ENCODE data around the gene FN3K. TPM values are rescaled to one million over a fixed set of nuclear protein-coding genes. Genes with fewer than 3 reads are reported as not detected.

Gene FN3K
- total and polyA plus RNA-seq, 4 experiments from 2014 or later, result 0.26 to 8.1 (median 3.0) TPM

DNA sequence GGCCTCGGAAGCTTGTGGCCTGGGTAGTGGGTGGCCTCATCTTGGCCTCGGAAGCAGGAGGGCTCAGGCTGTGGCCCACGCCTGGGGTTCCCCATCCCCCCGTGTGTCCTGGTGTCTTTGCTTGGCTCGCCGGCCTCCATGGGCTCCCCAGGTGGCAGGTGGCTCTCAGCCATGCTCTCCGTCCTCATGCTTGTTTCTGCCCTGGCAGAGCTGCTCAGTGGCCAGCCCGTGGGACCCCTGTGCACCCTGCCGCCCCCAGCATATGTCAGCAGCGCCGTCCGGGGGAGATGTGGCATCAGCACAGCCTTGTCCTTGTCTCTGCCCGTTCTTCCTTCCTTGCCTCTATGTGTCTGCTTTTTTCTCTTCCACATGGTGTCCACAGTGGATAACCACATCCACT is 55.0 kb downstream of the FN3K start:
- H3K4me3 ChIP-seq (ENCODE audit: low read length in 2 of 2), result no peak overlapping the region
- ChIA-PET CTCF (ENCODE audit: partially characterized antibody) (interaction anchor here (1.6 kb wide), 1 partner anchor 9 kb away, joined by 6 read pairs; no protein-coding TSS in a partner anchor), POLR2A (ENCODE audit: partially characterized antibody) (no interaction called here)
- H3K27me3 Mint-ChIP-seq, result no peaks in the 10 kb centered on the region
- peaks cover 0 to 2% (median 0%) of the 10 kb centered on the region in 8 donors for H3K9me3 Mint-ChIP-seq
- DNase-seq, result no peak
- H3K4me1 Mint-ChIP-seq, result peaks cover 0 to 4% (median 0%) of the 10 kb centered on the region in 4 donors
- H3K9me3 ChIP-seq (ENCODE audit: control insufficient read depth in 1 of 2, low read length in 2 of 2), result no peaks in the 10 kb centered on the region
- peak overlapping the region in 1 of 7 donors; percentile 22 for H3K27ac Mint-ChIP-seq
- peaks cover 9 to 10% of the 10 kb centered on the region in 2 donors for H3K36me3 Mint-ChIP-seq
- H3K27me3 ChIP-seq (ENCODE audit: insufficient read depth, low read length), result no peaks in the 10 kb centered on the region
- intact Hi-C loops (cut with micrococcal nuclease), result no loop called here
- no peaks in the 10 kb centered on the region for H3K4me1 ChIP-seq (ENCODE audit: insufficient read depth, low read length)
- H3K4me3 Mint-ChIP-seq, result no peak overlapping the region
- H3K36me3 ChIP-seq (ENCODE audit: insufficient read depth, low read length), result no peaks in the 10 kb centered on the region
- H3K27ac ChIP-seq (ENCODE audit: low read depth, low read length), result no peak overlapping the region

DNA sequence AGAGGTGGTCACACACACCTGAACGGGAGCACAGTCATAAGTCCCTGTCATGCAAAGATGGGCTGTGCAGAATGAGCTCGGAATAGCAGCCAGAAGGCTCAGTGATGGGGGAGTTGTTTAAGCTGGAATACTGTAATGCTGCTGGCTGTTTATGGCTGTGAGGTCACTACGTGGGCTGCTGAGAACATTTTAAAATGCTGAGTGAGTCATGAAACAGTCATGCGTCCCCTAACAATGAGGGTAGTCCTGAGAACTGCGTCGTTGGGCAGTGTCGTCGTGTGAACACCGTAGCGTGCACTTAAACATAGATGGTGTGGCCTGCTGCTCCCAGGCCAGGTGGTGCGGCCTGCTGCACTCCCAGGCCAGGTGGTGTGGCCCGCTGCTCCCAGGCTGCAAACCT is 56.1 kb downstream of the FN3K start:
- Histone ChIP-seq H3K4me3 (ENCODE audit: low read length in 2 of 2) (no peak overlapping the region), H3K4me1 (ENCODE audit: insufficient read depth, low read length) (no peaks in the 10 kb centered on the region), H3K27ac (ENCODE audit: low read depth, low read length) (no peak overlapping the region), H3K9me3 (ENCODE audit: control insufficient read depth in 1 of 2, low read length in 2 of 2) (no peaks in the 10 kb centered on the region), H3K27me3 (ENCODE audit: insufficient read depth, low read length) (no peaks in the 10 kb centered on the region), H3K36me3 (ENCODE audit: insufficient read depth, low read length) (no peaks in the 10 kb centered on the region)
- POLR2A ChIA-PET (ENCODE audit: partially characterized antibody), result no interaction called here
- DNase-seq, result no peak
- Mint-ChIP-seq H3K27me3 (no peaks in the 10 kb centered on the region), H3K36me3 (peaks cover 9 to 10% of the 10 kb centered on the region in 2 donors), H3K9me3 (peaks cover 0 to 2% (median 0%) of the 10 kb centered on the region in 8 donors), H3K4me3 (no peak overlapping the region), H3K27ac (peak overlapping the region in 1 of 7 donors; percentile 41), H3K4me1 (peaks cover 0 to 4% (median 0%) of the 10 kb centered on the region in 4 donors)
- intact Hi-C loops (cut with micrococcal nuclease), result no loop called here
- CTCF ChIA-PET (ENCODE audit: partially characterized antibody), result interaction anchor here (1.6 kb wide), 1 partner anchor 10 kb away, joined by 6 read pairs; no protein-coding TSS in a partner anchor

DNA sequence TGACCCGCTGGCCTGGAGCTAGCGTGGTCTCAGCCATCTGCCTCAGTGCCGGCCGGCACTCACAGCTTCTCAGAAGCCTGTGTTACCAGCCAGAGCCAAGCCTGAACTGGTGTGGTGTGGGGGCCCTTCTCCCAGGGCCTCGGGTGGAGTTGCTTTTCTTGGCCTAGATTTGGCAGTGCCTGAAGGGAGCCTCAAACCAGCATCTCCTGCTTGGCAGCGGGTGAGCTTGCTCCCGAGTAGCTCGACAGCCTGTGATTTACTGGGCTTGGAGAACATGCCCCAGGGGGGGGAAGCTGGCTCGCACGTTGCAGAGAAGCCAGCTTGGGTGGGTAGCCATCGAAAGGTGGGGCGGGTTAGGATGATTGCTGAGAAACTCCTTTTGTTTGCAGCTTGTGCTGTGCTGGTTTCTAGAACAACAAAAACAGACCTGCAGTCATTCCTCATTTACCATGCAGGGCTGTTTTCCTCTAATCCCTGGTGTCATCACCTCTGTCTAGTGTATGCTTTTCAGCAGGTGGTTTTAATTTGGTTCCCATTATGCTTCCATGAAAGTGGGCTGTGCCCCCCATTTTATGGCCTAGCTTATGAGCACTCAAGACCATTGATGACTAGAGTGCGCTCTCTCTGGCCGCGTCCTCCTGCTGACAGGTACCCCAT is 58.7 kb downstream of the FN3K start:
- Mint-ChIP-seq H3K36me3 (peaks cover 10 to 19% of the 10 kb centered on the region in 2 donors), H3K27me3 (no peaks in the 10 kb centered on the region), H3K4me3 (no peak overlapping the region), H3K9me3 (peaks cover 0 to 2% (median 0%) of the 10 kb centered on the region in 8 donors), H3K4me1 (no peaks in the 10 kb centered on the region), H3K27ac (peak overlapping the region in 1 of 7 donors; percentile 37)
- H3K4me1 ChIP-seq (ENCODE audit: insufficient read depth, low read length), result no peaks in the 10 kb centered on the region
- no peak overlapping the region for H3K4me3 ChIP-seq (ENCODE audit: low read length in 2 of 2)
- H3K27me3 ChIP-seq (ENCODE audit: insufficient read depth, low read length), result no peaks in the 10 kb centered on the region
- ChIA-PET POLR2A (ENCODE audit: partially characterized antibody) (no interaction called here), CTCF (ENCODE audit: partially characterized antibody) (no interaction called here)
- no peaks in the 10 kb centered on the region for H3K9me3 ChIP-seq (ENCODE audit: control insufficient read depth in 1 of 2, low read length in 2 of 2)
- intact Hi-C loops (cut with micrococcal nuclease), result no loop called here
- H3K36me3 ChIP-seq (ENCODE audit: insufficient read depth, low read length), result no peaks in the 10 kb centered on the region
- DNase-seq, result no peak
- no peak overlapping the region for H3K27ac ChIP-seq (ENCODE audit: low read depth, low read length)

DNA sequence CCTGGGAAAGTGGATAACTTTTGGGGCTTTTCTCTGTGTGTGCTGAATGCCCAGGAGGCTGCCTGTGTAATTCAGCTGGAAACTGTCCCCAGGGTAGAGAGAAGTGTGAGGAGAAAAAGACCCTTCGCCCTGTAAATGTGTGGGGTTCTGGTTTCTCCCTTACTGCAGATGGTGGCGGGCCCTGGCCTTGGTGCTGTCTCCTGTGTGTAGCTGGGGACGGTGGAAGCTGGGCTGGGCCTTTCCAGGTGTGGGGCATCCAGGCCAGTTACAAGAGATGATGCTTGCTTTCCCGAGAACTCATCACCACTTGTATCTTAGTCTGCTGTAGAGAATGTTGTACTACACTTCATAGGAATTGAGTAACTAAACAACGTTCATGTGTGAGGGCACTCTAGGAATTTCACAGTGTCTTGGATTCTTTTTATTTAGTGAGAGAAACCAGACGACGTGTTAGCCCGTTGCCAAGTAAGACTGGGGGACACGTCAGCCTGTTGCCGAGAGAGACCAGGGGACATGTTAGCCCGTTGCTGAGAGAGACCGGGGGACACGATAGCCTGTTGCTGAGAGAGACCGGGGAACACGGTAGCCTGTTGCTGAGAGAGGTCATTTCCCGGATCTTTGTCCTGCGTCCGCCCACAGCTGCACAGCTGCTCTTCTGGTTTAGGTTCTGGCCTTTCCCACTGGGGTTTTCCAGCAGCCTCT is 59.5 kb downstream of the FN3K start:
- no peak for DNase-seq
- no peaks in the 10 kb centered on the region for H3K9me3 ChIP-seq (ENCODE audit: control insufficient read depth in 1 of 2, low read length in 2 of 2)
- intact Hi-C loops (cut with micrococcal nuclease), result no loop called here
- no peaks in the 10 kb centered on the region for H3K27me3 ChIP-seq (ENCODE audit: insufficient read depth, low read length)
- Mint-ChIP-seq H3K4me1 (no peaks in the 10 kb centered on the region), H3K27me3 (no peaks in the 10 kb centered on the region), H3K36me3 (peaks cover 10 to 21% of the 10 kb centered on the region in 2 donors), H3K9me3 (peaks cover 0 to 2% (median 0%) of the 10 kb centered on the region in 8 donors), H3K4me3 (no peak overlapping the region), H3K27ac (no peak overlapping the region)
- CTCF ChIA-PET (ENCODE audit: partially characterized antibody), result interaction anchor here (0.6 kb wide), 1 partner anchor 307 kb away, joined by 3 read pairs; no protein-coding TSS in a partner anchor
- no peak overlapping the region for H3K4me3 ChIP-seq (ENCODE audit: low read length in 2 of 2)
- POLR2A ChIA-PET (ENCODE audit: partially characterized antibody), result no interaction called here
- H3K27ac ChIP-seq (ENCODE audit: low read depth, low read length), result no peak overlapping the region
- no peaks in the 10 kb centered on the region for H3K4me1 ChIP-seq (ENCODE audit: insufficient read depth, low read length)
- no peaks in the 10 kb centered on the region for H3K36me3 ChIP-seq (ENCODE audit: insufficient read depth, low read length)

DNA sequence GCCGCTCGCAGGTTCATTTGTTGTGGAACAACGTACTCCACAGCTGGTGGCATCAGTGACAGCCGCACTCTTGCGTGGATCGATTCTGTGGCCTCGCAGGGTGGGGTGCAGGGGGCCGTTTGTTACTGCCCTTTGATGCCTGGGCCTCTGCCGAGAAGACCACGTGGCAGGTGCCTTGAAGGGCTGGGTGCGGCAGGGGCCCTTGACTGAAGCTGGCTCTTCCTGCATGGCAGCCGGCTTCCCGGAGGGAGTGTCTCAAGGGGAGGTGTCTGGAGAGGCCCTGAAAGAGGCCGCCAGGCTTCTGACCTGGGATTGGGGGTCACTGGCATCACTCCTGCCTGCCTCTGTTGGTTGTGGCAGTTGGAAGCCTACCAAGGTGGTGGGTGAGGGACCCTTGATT is 60.2 kb downstream of the FN3K start:
- Mint-ChIP-seq H3K27ac (no peak overlapping the region), H3K36me3 (peaks cover 10 to 22% of the 10 kb centered on the region in 2 donors), H3K4me1 (no peaks in the 10 kb centered on the region), H3K9me3 (peaks cover 0 to 2% (median 0%) of the 10 kb centered on the region in 8 donors), H3K4me3 (no peak overlapping the region), H3K27me3 (no peaks in the 10 kb centered on the region)
- H3K4me3 ChIP-seq (ENCODE audit: low read length in 2 of 2), result no peak overlapping the region
- POLR2A ChIA-PET (ENCODE audit: partially characterized antibody), result no interaction called here
- DNase-seq, result no peak
- intact Hi-C loops (cut with micrococcal nuclease), result no loop called here
- H3K36me3 ChIP-seq (ENCODE audit: insufficient read depth, low read length), result no peaks in the 10 kb centered on the region
- CTCF ChIA-PET (ENCODE audit: partially characterized antibody), result interaction anchor here (0.6 kb wide), 2 partner anchors 121 to 307 kb away, joined by 3 to 4 read pairs; no protein-coding TSS in a partner anchor
- H3K9me3 ChIP-seq (ENCODE audit: control insufficient read depth in 1 of 2, low read length in 2 of 2), result no peaks in the 10 kb centered on the region
- no peaks in the 10 kb centered on the region for H3K27me3 ChIP-seq (ENCODE audit: insufficient read depth, low read length)
- H3K27ac ChIP-seq (ENCODE audit: low read depth, low read length), result no peak overlapping the region
- no peaks in the 10 kb centered on the region for H3K4me1 ChIP-seq (ENCODE audit: insufficient read depth, low read length)

DNA sequence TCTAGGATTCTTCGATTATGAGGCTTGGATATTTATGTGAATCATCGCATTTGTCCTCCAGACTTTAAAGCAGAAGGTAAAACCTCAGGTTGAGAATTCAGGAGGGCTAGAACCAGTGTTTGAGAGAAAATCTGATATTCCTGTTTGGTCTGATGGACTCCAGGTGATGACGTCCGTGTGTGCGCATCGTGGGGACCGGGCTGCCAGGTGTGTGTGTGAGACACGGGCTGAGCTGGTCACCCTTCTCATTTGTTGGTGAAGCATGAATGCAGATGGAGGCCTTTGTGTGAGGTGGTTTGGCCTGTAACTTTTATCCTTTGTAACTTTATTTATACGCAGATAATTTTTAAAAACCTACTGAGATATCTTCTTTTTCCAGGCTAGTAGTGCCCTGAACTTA is 61.6 kb downstream of the FN3K start:
- no peak for DNase-seq
- Mint-ChIP-seq H3K4me1 (peaks cover under 1 to 5% (median 4%) of the 10 kb centered on the region in 4 donors), H3K27me3 (no peaks in the 10 kb centered on the region), H3K9me3 (peaks cover 0 to 4% (median under 1%) of the 10 kb centered on the region in 8 donors), H3K27ac (peak overlapping the region in 2 of 7 donors; percentile 11 to 23), H3K4me3 (no peak overlapping the region), H3K36me3 (peaks cover 9 to 23% of the 10 kb centered on the region in 2 donors)
- H3K4me3 ChIP-seq (ENCODE audit: low read length in 2 of 2), result no peak overlapping the region
- CTCF ChIA-PET (ENCODE audit: partially characterized antibody), result no interaction called here
- no peak overlapping the region for H3K27ac ChIP-seq (ENCODE audit: low read depth, low read length)
- H3K27me3 ChIP-seq (ENCODE audit: insufficient read depth, low read length), result no peaks in the 10 kb centered on the region
- intact Hi-C loops (cut with micrococcal nuclease), result no loop called here
- no peaks in the 10 kb centered on the region for H3K9me3 ChIP-seq (ENCODE audit: control insufficient read depth in 1 of 2, low read length in 2 of 2)
- no peaks in the 10 kb centered on the region for H3K4me1 ChIP-seq (ENCODE audit: insufficient read depth, low read length)
- no peaks in the 10 kb centered on the region for H3K36me3 ChIP-seq (ENCODE audit: insufficient read depth, low read length)
- POLR2A ChIA-PET (ENCODE audit: partially characterized antibody), result no interaction called here

DNA sequence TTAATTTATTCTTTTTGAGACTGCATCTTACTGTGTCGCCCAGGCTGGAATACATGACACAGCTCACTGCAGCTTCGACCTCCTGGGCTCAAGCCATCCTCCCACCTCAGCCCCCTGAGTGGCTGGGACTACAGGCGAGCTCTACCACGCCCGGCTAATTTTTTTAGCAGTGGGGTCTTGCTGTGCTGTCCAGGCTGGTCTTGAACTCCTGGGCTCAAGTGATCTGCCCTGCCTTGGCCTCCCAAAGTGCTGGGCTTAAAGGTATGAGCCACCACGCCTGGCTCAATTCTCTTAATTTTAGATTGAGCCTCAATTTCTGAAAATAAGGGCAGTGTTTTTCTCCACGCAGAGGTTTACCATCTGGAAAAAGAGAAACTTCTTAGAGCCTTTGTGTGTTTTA is 63.3 kb downstream of the FN3K start:
- intact Hi-C loops (cut with micrococcal nuclease), result no loop called here
- Mint-ChIP-seq H3K4me1 (peaks cover 4 to 8% (median 6%) of the 10 kb centered on the region in 4 donors), H3K9me3 (peaks cover 0 to 2% (median under 1%) of the 10 kb centered on the region in 8 donors), H3K4me3 (no peak overlapping the region), H3K27me3 (no peaks in the 10 kb centered on the region), H3K36me3 (peaks cover 16 to 27% of the 10 kb centered on the region in 2 donors), H3K27ac (peak overlapping the region in 1 of 7 donors; percentile 30)
- H3K4me3 ChIP-seq (ENCODE audit: low read length in 2 of 2), result no peak overlapping the region
- ChIA-PET POLR2A (ENCODE audit: partially characterized antibody) (no interaction called here), CTCF (ENCODE audit: partially characterized antibody) (no interaction called here)
- H3K27ac ChIP-seq (ENCODE audit: low read depth, low read length), result no peak overlapping the region
- no peaks in the 10 kb centered on the region for H3K27me3 ChIP-seq (ENCODE audit: insufficient read depth, low read length)
- DNase-seq, result no peak
- no peaks in the 10 kb centered on the region for H3K36me3 ChIP-seq (ENCODE audit: insufficient read depth, low read length)
- no peaks in the 10 kb centered on the region for H3K4me1 ChIP-seq (ENCODE audit: insufficient read depth, low read length)
- no peaks in the 10 kb centered on the region for H3K9me3 ChIP-seq (ENCODE audit: control insufficient read depth in 1 of 2, low read length in 2 of 2)
